ENCODE data around the gene CTXND2.

DNA sequence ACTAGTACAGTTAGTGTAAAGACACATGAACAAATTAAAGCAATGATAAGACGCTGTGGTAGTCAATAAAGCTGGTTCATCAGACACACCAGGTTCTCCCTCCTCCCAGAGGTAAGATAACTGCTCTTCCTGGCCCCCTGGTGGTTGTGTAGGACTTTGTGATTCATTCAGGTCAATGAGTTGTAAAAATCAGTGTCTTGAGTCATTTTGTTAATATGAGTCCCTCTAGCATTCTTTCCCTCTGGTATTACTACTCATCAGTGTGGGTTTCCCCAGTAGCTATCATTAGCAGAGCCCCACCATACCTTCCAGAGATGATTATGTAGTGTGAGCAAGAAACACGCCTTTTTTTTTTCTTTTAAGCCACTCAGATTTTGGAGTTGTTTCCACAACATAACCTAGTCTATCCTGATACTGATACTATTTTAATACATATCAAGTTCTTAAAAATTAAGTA is 35.6 kb downstream of the CTXND2 start:
- TF ChIP-seq CTCF (IDR thresholded peaks at IDR 0.05) (peak; percentile 84), EZH2 (IDR thresholded peaks at IDR 0.05) (no peak)
